ENCODE results near the gene SCN1A. TPM values are rescaled to one million over a fixed set of nuclear protein-coding genes. Genes with fewer than 3 reads are reported as not detected.
A peak's percentile ranks its signal among the peaks of the same experiment; 100 is the strongest.
"Not testable (repeated sequence)": the region's sequence is repeated elsewhere in the genome, so short reads cannot be mapped to it uniquely, and the experiment has no call there.

The SCN1A gene
- total RNA-seq: not detected in 2 replicates

DNA sequence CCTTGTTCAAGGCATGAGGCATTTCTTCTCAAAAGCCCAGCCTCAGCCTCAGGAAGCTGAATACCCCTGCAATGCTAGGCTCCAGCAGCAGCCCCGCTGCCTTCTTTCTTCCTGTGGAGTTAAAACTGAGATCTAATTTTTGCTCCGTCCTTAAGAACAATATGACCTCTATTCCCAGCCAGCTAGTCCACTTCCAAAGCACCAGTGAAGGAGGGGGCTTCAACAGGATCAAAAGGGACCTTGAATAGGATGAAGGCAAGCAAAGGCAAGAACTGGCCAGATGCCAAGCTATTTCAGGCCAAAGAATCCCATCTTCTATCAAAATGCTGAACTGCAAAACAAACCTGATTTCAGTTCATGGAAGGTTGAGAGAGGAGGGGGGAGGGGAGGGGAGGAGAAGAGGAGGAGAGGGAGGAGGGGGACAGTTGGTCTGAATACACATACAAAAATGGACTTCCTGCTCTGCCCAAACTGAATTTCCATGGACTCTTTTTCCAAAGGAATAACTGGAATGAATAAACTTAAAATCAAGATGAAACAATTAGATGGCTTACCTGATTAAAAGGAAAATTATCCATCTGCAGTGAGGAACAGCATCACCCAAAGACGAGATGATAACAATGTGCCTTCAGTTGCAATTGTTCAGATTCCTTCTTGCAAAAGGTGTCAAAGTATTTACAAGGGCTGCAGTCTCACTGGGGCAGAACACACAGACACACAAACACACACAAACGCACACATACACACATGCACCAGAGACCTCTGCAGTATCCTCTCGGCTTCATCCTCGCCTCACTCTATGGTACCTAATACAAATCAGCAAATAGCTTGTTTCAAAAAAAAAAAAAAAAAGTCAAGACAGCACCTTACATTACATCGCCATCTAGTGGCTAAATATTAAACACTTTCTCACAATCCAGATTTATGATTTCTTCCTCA lies at the start of gene SCN1A:
SCN1A (minus strand) TSS at position 804 of the 939 bp plus-strand sequence. CDS start 54,399 bp downstream, outside the sequence.
- DNase-seq (ENCODE audit: extremely low read depth, low read depth, low spot score): peak; percentile 37

DNA sequence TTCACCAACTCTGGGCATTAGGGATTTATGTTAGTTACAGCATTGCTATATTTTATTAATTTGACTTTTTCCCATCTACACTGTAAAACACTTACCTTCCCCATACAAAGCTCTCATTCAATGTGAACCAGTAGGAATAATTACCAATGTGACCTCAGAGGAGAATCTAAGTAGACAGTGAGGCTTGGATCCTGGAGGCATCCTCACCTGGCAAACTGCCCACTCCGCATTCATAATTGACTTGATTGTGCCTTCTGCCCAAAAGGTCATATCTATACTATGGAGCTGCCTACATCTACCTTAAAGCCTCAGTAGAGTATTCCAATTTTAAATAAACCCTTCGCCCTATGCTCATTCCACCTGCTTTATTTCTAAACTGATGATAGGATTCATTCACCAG lies 45.4 kb upstream of the SCN1A start:
- no peak for DNase-seq (ENCODE audit: extremely low read depth, low read depth, low spot score)

DNA sequence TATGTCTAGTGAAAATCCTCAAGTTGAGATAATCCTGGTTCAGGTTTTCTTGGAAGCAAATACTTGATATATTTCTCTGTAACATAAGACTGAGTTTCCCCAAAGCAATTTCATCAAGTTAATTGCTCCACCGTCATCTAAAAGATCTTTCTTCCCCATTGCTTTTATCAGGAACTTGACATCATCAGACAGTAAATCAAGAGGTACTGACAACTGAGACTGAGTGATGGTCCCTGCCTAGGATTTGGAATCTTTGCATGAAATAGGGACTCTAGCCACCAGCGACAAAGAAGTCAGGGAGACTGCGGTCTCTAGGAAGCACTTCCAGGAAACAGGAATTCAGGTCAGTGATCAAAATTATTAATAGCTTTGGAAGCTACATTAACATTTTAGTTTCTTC lies 43.4 kb upstream of the SCN1A start:
- no peak for DNase-seq (ENCODE audit: extremely low read depth, low read depth, low spot score)

DNA sequence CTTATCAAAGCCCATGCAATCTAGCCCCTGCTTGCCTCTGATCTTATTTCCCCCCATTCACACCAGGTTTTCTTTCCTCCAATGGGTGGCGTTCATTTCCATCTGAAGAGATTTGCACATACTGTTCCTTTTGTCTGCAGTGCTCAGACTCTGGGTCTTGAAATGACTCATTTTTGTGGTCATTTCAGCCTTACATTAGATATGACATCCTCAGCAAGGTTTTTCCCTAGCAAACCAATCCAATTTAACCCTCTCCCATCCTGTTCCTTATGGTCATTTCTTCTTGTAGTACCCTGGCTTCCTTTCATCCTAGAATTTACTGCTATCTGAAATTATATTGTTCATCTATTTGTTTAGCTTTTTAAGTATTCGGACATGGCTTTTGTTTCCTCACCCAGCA lies 42.5 kb upstream of the SCN1A start:
- no peak for DNase-seq (ENCODE audit: extremely low read depth, low read depth, low spot score)

DNA sequence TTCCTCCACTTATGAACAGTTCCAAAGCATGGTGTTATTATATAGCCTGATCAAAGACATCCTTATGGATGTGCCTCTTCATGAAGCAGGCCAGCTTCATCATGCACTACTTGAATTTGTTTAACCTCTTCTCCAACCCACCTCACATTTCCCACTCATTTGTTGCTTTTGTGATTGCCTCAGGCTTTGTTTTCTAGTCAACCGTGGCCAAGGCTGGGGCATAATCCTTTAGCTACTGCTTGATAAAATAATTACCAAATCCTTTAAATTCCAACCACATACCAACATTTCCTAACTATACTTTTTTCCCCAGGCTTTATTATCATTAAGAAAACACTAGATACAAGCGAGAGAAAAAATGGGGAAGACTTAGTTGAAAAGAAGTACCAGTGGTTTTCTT lies 39.6 kb upstream of the SCN1A start:
- DNase-seq (ENCODE audit: extremely low read depth, low read depth, low spot score): no peak

DNA sequence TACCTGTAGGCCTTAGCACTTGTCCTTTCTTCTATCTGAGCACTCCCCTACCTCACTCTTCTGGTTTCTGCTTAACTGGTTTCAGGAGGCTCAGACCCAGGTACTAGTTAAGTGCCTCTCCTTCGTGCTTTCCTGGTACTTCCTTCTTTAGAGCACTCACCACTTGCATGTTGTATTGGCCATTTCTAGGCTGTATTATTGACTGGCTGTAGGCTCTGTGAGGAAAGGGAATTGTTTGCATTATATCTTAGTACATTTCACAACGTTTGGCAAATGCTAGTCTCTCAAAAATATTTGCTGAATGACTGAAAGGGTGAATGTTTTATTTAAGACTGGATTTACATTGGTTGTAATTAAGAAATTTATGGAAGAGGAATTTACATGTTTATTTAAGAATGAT lies 36.0 kb upstream of the SCN1A start:
- no peak for DNase-seq (ENCODE audit: extremely low read depth, low read depth, low spot score)

DNA sequence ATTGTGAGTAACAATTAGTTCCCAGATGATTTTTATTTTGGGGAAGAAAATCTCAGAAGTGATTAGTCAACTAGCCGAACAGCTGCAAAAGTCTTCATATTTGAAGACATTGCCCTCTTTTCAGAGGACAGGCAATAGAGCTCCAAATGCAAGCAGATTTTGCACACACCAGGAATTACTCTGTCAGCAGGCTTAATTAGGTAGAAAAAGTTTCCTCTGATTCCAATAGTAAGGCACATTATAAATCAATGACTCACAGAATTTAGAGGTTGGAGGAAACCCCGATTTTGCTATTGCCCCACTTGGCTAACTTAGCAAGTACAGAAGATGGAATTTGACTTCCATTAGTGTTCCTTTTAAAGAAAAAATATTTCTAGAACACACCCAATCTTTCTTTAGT lies 30.7 kb upstream of the SCN1A start:
- DNase-seq (ENCODE audit: extremely low read depth, low read depth, low spot score): no peak

DNA sequence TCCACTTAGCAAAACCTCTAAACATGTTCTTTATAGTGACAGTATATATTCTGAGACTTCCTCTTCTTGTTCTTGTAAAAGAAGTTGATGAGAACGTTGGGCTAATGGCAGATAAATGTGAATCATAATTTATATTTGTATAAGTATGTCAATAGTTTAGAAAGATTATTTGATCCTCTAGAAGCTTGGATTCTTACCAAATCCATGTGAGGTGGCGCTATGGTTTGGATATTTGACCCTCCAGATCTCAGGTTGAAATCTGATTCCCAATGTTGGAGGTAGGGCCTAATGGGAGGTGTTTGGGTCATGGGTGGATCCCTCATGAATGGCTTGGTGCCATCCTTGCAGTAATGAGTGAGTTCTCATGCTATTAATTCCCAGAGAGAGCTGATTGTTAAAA lies 29.8 kb upstream of the SCN1A start:
- no peak for DNase-seq (ENCODE audit: extremely low read depth, low read depth, low spot score)

DNA sequence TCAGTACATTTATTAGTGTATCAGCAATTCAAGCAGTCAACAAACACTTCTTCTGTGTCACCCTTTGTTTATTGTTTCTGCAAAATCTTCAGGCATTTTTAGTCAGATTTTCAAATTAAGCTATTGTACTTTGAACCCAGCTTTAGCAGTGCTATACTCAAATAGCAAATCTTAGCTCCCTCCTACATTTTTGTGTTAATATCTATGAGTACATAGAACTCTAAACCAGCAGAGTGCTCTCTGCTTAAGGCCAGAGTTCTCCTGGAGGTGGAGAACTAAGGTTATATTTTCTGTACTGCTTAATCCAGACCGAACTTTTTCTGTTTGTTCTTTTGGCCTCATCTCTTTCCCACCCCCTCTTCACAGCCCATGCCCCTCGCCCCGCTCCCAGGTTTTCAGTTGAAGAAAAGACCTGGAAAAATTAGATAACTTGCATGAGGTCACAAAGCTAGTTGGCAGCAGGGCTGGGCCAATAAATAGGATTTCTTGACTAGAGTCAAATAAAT lies 29.2 kb upstream of the SCN1A start:
- DNase-seq (ENCODE audit: extremely low read depth, low read depth, low spot score): no peak

DNA sequence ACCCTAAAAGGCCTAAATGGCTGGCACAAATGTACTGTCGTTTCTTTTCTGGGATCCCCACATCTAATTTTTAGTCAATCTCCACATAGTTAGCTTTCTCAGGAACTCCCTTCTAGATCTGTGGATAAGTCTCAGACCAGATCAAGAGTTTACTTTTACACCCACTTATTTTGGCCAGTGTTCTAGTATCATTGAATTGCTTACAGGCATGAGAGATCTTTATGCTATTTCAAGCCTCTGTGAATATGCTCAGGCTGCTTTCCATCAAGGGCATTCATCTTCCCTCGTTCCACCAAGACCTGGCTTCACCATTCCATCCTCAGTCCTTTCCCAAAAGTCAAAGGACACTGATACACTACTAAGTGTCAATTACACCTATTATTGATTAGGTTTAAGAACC lies 27.8 kb upstream of the SCN1A start:
- no peak for DNase-seq (ENCODE audit: extremely low read depth, low read depth, low spot score)

DNA sequence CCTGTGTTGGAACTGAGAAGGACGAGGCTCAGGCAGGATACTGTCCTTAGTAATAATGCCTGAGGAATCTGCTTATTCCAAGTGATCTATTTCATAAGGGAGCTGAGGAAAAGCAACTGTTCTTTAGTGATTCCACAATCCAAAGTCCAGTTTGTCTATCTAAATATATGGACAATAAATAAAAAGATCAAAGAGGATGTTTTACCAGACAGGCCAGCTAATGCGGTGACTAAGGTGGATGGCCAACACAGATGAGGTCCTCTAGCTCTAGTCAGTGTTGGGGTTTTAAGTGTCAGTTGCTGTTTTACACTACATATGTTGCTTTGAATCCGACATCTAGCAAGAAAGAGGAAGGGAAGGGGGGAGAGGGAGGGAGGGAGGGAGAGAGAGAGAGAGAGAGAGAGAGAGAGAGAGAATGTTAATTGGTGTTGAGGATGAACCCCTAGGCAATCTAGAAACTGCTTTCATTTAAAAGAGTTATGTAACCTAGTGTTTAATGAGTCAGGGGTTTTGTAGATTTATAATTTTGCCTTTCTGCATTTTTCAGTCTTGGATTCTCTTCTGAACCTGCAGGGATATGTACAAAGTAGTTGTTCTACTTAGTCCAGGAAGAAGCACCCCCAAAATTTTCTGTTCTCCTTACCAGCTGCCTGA lies 27.0 kb upstream of the SCN1A start:
- no peak for DNase-seq (ENCODE audit: extremely low read depth, low read depth, low spot score)

DNA sequence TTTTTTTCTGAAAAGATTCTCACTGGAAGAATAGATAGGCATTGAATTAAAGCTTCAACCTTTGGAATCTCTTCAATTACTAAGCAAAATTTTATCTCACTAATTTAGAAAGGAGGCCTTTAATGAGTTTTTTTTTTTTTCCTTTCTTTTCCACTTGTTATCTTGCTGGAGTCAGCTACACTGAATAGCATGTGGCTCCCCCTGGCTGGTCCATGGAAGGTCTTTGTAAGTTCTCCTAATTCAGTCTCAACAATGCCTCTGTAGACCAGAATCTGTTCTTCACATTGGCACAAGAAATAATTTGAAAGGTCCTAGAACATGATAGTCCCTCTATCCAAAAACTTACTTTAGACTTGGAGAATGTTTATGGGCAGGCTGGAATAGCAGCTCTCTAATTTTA lies 24.2 kb upstream of the SCN1A start:
- no peak for DNase-seq (ENCODE audit: extremely low read depth, low read depth, low spot score)

DNA sequence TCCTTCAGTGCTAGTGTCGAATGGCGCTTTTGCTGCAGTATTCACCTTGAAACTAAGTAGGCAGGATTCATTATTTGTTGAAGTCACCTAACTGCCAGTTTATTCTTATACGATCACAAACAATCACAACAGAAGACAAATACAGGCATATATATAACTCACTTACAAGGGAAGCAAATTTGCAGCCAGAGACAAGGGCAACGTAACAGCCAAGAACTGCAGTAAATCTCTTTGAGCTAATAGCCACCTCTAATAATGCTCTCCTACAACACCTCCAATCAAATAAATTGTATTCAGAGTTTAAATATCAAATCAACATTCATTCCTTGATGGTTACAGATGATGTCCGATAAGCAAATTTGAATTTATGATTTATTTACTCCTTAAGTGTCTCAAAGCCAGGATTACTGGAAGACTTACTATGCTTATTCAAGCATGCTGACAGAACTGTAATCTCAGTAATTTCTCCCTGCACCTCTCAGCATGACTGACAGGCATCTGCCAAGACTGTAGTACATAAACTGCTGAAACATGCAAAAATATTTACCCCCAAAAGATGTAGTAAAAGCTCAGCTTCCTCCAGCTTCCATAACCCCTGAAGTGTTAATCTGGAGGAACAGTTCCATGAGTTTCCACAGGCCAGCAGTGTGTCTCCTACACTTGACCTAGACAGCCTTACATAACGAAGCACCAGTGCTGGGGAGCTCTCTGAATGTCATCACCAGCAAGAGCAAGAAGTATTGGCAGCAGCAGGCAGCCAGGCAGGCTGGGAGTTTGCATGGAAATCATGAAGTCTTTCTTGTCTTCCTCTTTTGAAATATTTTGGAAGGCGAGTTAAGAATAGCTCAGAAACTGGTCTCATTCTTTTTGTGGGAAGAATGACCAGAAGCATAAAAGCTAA lies 20.9 kb upstream of the SCN1A start:
- DNase-seq (ENCODE audit: extremely low read depth, low read depth, low spot score): no peak

DNA sequence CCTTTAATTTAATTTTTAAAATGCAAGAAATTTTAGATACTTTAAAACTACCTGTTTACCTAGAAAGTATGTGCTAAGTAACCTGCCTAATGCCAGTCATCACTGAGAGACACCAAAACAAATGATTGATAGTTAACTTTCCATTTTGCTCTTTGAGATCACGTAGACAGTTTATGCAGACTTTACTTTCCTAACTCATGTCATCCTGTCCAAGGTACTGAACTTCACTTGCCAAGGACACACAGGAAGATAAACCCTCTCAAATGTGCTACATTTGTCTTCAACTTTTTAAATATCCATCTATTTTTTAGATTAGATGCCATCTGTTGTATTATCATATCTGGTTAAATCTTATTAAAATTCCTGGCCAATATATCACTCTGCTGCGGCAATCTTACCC lies 20.1 kb upstream of the SCN1A start:
- no peak for DNase-seq (ENCODE audit: extremely low read depth, low read depth, low spot score)

DNA sequence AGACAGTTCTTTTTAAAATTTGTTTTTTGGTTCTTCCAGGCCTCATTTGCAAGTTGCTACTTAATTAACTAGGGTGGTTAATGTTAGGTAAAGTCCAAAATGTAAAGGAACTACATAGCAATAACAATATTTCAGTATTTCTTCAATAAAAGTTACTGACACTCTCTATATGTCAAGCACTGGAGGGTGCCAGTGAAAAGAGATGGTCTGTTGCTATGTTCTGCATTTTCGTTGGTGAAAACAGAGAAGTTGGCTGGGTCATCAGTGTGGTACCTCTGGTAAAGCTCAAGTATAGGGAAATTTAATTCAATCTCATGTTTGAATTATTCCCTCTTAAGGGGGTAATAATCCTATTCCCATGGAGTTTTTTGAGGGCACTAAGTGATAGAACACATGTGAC lies 16.3 kb upstream of the SCN1A start:
- DNase-seq (ENCODE audit: extremely low read depth, low read depth, low spot score): no peak

DNA sequence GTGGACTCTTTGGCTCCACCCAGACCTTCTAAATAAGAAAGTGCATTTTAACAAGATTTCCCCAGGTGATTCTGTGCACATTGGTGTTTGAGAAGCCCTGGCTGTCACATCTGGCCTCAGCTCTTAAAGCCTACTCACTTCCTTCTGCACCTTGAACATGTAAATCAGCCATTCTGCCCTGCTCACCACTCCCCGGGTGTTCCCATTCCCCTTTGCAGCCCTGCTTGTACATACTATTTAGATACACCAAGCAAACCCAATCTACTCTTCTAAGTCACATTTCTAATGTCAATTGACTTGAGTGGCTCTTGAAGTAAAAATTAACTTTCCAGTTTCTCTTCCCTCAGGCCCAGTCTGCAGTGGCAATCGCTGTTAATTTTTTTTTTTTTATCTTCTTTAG lies 13.1 kb upstream of the SCN1A start:
- no peak for DNase-seq (ENCODE audit: extremely low read depth, low read depth, low spot score)

DNA sequence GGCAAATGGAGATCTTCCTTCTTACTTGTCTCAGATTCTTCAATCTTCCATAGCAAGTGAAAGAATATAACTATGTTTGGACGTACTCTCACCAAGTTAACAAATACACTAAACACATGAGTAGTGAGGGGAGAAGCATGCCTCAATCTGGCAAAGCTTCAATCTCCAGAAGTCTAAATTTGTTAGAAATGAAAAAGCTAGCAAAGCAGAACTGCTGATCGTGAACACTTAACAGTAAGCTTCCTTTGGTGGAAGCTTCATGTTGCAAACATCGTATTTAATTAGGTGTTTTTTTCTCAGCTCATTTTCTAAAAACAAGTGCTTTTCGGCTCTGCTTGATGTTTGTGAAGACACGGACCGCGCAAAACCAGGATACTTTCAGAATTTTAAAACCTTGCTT lies 12.7 kb upstream of the SCN1A start:
- no peak for DNase-seq (ENCODE audit: extremely low read depth, low read depth, low spot score)

DNA sequence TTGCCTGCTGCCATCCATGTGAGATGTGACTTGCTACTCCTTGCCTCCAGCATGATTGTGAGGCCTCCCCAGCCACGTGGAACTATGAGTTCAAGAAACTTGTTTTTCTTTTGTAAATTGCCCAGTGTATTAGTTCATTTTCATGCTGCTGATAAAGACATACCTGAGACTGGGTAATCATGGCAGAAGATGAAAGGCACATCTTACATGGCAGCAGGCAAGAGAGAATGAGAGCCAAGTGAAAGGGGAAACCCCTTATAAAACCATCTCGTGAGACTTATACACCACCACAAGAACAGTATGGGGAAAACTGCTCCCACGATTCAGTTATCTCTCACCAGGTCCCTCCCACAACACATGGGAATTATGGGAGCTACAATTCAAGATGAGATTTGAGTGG lies 11.7 kb upstream of the SCN1A start:
- DNase-seq (ENCODE audit: extremely low read depth, low read depth, low spot score): not testable (repeated sequence)

DNA sequence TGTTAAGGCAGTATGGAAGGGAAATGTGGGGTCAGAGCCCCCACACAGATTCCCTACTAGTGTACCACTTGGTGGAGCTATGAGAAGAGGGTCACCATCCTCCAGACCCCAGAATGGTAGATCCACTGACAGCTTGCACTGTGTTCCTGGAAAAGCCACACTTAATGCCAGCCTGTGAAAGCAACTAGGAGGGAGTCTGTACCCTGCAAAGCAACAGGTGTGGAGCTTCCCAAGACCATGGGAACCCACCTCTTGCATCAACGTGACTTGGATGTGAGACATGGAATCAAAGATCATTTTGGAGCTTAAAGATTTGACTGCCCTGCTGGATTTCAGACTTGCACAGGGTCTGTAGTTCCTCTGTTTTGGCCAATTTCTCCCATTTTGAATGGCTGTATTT lies 10.8 kb upstream of the SCN1A start:
- DNase-seq (ENCODE audit: extremely low read depth, low read depth, low spot score): no peak

DNA sequence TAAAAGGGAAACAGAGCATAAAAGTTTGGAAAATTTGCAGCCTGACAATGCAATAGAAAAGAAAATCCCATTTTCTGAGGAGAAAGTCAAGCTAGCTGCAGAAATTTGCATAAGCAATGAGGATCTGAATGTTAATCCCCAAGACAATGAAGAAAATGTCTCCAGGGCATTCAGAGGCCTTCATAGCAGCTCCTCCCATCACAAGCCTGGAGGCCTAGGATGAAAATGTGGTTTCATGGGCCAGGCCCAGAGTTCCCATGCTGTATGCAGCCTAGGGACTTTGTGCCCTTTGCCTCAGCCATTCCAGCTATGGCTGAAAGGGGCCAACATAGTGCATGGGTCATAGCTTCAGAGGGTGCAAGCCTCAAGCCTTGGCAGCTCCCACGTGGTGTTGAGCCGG lies 10.3 kb upstream of the SCN1A start:
- DNase-seq (ENCODE audit: extremely low read depth, low read depth, low spot score): no peak

DNA sequence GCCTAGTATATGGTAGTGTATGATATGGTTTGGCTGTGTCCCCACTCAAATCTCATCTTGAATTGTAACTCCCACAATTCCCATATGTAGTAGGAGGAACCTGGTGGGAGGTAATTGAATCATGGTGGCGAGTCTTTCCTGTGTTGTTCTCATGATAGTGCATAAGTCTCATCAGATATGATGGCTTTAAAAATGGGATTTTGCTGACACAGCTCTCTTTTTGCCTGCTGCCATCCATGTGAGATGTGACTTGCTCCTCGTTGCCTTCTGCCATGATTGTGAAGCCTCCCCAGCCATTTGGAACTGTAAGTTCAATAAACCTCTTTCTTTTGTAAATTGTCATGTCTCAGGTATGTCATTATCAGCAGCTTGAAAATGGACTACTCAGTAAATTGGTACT lies 9.5 kb upstream of the SCN1A start:
- no peak for DNase-seq (ENCODE audit: extremely low read depth, low read depth, low spot score)
